DMS114 treated with DMSO at 0.1 percent for 48 hours (cell line): ENCODE measurements around the gene SLC1A5.

Experiments
- DNase-seq: peaks from one replicate; lab custom pipeline; 2025; ENCODE audit not compliant: unreplicated experiment; lab: John Stamatoyannopoulos, UW

Gene SLC1A5

DNA sequence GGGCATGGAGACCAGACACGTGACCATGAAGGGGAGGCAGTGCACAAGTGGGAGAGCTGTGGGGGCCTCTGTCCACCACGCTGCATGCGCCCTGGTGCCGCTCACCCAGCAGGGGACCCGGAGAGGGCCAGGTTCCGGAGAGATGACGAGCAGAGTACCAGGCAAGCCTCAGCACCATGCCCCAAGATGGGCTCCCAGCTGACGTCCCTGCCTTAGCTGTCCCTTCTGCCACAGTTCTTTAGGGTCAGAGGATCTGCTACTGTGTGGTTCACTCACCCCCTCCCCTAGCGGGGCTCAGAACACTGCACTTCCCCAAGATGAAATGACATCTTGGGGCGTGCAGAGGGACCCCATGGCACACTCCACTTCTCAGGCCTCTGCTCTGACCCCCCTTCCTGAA is 61.8 kb downstream of the SLC1A5 start:
- DNase-seq = no peak

DNA sequence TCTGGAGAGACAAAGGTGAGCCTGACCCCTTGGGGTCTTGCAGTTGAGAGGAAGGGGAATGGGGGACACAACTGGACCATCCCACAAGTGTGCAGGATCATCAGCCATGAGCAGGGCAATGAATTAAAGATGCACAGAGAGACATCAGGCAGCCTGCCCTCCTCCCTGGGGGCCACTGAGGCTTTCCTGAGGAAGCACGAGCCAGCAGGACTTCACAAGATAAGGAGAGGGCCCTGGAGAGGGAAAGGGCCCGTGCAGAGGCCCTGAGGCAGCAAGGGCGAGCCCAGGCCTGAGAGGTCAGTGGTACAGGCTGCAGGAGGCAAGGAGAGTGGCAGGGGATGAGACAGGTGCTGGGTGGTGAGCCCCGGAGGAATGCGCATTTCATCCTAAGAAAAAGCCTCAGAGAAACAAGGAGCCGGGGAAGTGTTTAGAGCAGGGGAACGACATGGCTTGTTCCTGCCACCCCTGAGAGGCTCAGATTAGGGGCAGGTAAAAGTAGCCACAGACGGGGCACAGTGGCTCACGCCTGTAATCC is 62.5 kb downstream of the SLC1A5 start:
- no peak for DNase-seq

DNA sequence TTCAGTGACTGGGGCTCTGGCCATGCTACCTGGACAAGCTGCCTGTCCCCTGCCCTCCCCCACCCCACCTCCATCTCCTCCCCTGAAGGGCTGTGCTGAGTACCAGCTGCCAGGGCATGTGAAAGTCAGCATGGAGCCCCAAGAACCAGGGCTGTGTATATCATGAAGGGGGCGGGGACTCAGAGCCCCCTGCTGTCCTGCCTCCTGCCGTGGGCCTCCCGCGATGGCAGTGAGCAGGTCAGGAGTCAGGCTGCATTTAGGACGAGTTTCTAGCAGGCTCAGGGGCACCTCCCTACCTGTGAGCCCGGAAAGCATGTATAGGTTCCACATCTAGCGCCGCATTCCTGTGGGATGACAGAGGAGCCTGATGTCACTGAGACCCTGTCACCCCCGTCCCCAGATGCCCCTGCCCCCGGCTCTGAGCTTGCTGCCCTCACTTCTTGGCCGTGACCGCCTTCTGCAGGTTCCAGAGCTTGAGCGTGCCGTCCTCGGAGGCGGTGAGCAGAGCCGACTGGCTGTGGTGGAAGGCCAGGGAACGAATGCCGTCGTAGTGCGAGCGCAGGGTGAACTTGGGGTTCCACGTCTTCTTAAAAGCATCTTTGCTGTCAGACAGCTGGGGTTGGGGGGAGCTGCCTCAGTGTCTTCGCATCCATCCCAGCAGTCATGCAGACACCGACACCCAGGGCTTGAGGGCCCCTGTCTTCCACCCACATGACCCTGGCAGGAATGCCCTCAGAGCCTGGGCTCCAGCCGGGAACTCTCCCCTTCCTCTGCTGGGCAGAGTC is 63.2 kb downstream of the SLC1A5 start:
- DNase-seq = no peak
